ENCODE data around the gene TRIM24. TPM values are rescaled to one million over a fixed set of nuclear protein-coding genes. Genes with fewer than 3 reads are reported as not detected.
"Not testable (repeated sequence)": the region's sequence is repeated elsewhere in the genome, so short reads cannot be mapped to it uniquely, and the experiment has no call there.

The TRIM24 gene
- 10 to 100 TPM; 59.5 to 66.1 (median 64.4) TPM for polyA plus RNA-seq (ENCODE audit: insufficient read length in 3 of 3)

DNA sequence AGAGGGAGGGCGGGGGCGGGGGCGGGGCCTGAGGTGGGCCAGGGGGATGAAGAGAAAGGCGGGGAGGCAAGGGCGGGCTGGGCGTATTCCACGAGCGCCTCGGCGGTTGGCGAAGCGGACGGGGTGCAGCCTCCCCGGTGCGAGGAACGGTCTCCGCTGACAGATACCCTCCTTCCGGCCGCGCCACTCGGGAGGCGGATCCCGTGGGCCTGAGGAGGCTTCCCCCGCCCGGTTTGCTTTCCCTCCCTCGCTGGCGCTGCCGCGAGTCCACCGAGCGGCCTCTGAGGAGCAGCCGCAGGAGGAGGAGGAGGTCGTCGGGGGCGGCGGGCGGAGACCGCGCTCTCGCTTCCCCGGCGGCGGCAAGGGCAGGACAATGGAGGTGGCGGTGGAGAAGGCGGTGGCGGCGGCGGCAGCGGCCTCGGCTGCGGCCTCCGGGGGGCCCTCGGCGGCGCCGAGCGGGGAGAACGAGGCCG, at the start of gene TRIM24:
TRIM24 (plus strand) TSS at position 84 of the 473 bp plus-strand sequence; CDS start at position 374, 290 bp downstream.
- DNase-seq (ENCODE audit: low read depth in 3 of 3, low spot score in 2 of 3) = peak in 1 of 3 donors; percentile 80

DNA sequence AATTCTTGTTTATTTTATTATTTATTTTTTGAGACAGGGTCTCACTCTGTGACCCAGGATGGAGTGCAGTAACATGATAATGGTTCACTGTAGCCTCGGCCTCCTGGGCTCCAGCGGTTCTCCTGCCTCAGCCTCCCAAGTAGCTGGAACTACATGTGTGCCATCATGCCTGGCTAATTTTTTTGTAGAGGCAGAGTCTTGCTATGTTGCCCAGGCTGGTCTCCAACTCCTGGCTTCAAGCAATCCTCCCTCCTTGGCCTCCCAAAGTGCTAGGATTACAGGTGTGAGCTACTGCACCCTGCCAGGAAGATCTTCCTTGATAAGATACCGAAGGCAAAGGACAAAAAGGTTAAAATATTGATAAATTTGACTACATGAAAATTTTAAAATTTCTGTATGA, 48.0 kb upstream of the TRIM24 start:
- not testable (repeated sequence) for DNase-seq (ENCODE audit: low read depth in 3 of 3, low spot score in 2 of 3)

DNA sequence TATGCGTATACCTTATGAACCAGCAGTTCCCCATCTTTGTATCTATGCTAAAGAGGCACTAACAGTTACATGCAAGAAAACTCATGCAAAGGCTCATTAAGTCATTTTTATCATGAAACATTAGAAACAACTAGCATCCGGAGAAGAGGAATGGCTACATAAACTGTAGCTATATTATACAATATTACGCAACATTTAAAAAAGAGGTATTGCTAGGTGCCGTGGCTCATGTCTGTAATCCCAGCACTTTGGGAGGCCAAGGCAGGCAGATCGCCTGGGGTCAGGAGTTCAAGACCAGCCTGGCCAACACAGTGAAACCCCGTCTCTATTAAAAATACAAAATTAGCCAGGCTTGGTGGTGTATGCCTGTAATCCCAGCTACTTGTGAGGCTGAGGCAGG, 47.1 kb upstream of the TRIM24 start:
- not testable (repeated sequence) for DNase-seq (ENCODE audit: low read depth in 3 of 3, low spot score in 2 of 3)

DNA sequence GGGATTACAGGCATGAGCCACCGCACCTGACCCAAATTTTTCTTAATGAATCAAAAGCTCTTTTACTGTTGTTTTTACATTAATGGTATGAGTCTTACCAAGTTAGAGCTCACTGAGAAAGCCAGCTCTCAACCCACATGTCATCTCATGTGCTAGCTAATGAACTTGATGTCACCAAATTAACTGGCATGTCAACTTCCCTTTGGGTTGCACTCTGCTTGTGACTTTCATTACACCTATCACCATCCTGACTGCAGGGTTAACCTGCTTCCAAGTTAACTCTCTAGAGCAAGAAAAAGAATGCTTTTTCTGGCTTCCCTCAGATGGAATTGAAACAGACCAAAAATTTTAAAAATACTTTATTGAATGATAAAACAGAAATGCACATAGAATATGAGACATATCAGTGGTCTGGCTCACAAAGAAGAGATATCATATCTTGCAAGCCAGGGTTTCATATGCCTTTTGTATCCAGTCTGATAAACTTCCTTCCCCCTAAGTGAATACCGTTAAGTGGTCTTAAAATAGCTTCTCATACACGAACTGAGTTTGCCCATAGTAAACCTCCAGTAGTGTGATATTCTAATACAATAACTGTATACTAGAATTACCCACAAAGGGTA, 42.9 kb upstream of the TRIM24 start:
- DNase-seq (ENCODE audit: low read depth in 3 of 3, low spot score in 2 of 3) = no peak

DNA sequence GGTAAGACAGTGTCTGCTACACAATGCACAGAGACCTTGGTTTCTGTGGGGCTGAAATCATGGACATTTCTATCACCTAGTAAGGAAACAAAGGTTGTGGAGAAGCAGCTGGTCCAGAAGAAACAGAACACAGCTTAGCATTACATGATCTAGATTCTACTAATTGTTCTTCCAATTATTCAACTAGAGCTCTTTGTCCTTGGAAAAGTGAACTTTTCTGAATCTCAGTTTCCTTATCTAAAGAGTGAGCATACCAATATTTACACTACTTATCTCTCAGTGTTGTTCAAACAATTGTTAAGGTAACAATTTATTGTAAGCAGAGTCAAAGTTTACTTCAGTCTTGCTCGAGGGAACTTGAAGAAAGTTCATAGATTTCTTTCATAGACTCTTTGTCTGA, 42.3 kb upstream of the TRIM24 start:
- DNase-seq (ENCODE audit: low read depth in 3 of 3, low spot score in 2 of 3) = no peak

DNA sequence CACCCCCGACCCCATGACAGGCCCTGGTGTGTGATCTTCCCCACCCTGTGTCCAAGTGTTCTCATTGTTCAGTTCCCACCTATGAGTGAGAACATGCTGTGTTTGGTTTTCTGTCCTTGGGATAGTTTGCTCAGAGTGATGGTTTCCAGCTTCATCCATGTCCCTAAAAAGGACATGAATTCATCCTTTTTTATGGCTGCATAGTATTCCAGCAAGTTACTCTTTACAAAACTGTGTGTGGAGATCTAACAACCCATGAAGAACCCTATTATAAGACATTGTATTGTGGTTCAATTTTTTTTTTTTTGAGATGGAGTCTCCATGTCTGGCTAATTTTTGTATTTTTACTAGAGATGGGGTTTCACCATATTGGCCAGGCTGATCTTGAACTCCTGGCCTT, 41.7 kb upstream of the TRIM24 start:
- DNase-seq (ENCODE audit: low read depth in 3 of 3, low spot score in 2 of 3) = not testable (repeated sequence)

DNA sequence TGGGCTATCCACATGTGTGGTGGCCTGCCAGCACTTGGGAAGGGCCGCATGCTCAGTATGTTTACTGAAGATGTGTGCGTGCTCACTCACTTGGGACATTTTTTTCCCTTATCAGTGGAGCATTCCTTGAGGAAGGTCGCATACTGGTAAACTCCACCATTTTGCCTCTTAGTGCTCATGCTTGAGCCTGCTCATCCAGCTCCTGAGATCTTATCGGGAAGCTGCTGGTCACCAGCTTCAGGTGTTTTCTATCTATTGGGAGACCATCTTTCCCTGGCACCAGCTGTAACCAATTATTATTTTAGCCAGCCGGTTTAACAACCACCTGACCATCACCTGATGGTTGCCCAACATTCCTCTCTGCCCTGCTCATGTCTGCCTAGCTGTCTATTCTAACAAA, 35.0 kb upstream of the TRIM24 start:
- no peak for DNase-seq (ENCODE audit: low read depth in 3 of 3, low spot score in 2 of 3)

DNA sequence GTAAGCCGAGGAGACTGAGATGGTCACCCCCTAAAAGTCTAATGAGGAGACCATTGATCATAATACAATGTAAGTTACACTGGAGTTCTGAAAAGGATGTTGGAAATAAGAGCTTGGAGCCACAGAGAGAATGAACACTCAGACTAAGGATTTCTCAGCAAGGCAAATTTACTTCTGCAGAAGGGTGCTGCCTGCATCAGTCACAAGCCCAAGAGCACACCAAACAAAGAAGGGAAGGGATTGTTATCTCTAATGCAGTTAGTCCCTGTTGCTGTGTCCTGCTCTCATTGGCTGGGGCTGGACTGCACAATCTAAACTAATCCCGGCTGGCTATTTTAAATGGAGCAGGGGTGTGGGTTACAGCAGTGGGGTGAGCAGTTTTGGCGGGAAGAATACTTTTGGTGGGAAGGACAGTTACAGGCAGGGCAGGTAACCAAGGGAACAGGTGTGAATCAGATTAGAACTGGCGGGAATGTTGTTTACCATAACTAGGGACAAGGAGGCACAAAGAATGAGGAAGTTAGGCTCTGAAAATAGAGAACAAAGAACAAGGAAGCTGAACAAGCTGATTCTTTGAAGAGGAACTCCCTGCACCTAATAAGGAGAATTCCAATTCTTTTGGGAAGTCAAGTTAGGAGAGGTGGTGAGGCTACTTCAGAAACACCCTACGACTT, 30.3 kb upstream of the TRIM24 start:
- no peak for DNase-seq (ENCODE audit: low read depth in 3 of 3, low spot score in 2 of 3)

DNA sequence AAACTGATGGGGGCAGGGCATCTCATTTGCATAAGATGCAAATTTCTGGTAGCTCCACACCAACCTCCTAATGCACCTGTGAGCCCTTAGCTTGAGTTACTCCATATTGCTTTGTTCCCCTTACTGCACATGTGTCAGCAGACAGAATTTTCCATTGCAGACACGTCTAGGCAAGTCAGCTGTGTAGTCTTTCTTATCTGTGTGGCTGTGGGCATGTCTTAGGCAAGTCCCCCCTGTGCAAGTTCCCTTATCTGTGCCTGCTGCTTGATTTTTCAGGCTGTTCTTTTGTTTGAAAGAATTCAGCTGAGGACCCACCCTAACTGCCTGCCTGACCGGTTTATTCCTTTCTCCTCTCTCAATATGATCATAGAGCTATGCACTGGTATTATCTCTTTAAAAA, 28.5 kb upstream of the TRIM24 start:
- no peak for DNase-seq (ENCODE audit: low read depth in 3 of 3, low spot score in 2 of 3)

DNA sequence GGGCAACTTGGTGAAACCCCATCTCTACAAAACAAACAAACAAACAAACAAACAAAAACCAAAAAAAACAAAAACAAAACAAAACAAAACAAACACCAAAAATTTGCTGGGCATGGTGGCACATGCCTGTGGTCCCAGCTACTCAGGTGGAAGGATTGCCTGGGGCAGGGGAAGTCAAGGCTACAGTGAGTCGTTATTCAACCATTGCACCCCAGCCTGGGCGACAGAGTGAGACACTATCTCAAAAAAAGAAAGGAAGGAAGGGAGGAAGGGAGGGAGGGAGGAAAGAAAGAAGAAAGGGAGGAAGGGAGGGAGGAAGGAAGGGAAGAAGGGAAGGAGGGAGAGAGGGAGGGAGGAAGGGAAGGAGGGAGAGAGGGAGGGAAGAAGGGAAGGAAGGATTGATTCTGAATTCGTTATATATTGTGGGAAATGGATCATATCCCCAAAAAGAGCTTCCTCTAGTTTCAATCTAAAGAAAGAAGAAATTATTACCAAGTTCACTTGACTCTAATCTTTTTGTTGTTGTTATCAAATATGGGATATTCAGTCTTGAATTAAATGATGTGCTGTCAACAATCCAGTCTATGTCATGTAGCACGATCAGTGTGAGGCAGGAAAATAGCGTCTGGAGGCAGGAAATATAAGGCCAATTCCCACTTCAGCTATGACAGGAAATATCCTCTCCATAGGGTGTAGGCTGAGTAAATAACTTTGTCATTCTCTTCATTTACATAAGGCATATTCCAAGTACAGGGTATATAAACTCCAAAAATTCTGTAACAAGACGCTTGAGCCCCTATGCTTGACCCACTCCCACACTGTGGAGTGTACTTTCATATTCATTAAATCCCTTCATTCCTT, 26.2 kb upstream of the TRIM24 start:
- DNase-seq (ENCODE audit: low read depth in 3 of 3, low spot score in 2 of 3) = no peak

DNA sequence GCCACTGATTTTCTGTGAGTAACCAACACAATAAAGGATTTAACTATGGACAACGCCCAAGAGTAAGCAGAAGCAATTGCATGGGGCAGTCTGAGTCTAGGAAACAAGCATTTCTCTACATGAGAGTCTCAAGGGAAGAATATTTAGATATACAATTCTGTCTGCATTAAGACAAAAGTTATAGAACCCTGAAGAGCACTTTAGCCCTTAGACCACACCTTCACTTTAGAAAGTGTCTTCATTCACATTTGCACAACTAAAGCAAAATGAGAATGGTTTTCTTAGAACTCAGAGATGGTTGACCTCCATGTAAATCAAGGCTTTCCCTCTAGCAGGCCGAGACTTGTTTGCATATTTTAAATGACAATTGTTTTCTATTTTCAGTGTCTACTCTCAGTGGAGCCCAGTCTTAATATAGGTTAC, 25.5 kb upstream of the TRIM24 start:
- no peak for DNase-seq (ENCODE audit: low read depth in 3 of 3, low spot score in 2 of 3)

DNA sequence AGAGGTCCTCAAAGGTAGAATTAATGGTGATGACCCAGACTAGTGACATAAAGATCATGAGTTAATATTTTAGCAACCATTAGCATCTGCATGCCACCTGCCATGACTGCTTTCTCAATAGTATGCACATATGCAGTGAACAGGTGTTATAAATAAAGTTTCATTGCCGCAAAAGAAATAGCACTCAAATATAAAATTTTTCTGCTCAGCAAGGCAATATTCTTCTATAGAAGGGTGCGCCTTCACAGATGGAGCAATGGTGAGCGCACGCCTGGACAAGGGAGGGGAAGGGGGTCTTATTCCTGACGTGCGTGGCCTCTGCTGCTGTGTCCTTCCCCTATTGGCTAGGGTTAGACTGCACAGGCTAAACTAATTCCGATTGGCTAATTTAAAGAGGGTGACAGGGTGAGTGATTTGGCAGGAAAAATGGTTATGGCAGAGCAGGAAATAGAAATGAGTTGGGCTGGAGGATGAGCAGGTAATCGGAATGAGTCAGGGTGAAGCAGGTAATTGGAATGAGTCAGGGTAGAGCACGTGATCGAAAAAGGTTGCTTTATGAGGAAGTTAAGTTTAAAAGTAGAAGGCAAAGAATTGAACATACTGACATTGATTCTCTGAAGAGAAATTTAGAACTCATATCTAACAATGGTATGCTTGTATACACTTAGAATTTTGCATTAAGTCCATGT, 24.7 kb upstream of the TRIM24 start:
- DNase-seq (ENCODE audit: low read depth in 3 of 3, low spot score in 2 of 3) = no peak

DNA sequence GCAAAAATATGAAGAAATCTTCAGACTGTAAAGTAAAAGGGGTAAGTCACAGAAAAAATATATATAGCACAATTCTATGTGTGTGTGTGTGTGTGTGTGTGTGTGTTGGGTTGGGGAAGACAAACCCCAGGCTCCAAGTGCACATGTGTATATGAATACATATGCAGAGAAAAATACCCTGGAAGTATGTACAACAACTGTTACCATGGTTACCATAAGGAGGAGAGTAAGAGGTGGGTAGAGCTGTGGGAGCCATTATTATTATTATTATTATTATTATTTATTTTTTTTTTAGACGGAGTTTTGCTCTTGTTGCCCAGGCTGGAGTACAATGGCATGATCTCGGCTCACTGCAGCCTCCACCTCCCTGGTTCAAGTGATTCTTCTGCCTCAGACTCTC, 23.7 kb upstream of the TRIM24 start:
- no peak for DNase-seq (ENCODE audit: low read depth in 3 of 3, low spot score in 2 of 3)

DNA sequence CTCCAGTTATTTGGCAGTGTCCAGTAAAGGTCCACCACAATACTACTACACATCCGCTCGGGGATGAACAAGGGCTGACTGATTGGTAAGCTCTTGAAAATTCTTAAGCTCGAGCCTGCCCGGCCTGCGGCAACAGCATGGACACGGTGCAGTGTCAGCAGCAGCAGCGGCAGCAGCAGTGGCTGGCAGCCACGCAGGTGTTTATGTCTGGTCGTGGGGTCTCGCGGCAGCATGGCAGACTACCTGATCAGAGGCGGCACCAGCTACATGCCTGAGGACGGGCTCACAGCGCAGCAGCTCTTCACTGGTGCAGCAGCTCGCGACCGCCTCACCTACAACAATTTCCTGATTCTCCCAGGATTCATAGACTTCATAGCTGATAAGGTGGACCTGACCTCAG, 19.6 kb upstream of the TRIM24 start:
- DNase-seq (ENCODE audit: low read depth in 3 of 3, low spot score in 2 of 3) = no peak

DNA sequence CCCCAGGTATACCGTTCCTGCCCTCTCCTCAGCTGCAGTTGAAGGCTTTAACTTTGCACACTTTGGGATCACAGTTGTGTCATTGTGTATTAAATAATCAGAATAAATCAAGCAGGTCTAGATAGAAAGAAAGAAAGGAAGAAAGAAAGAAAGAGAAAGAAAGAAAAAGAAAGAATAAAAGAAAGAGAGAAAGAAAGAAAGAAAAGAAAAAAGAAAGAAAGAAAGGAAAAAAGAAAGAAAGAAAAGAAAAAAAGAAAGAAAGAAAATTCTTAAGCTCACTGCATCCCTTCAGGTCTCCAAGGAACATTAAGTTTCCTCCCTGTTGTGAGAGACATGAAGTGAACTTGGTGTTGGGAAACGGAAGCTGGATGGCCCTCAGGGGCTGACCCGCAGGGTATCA, 17.2 kb upstream of the TRIM24 start:
- DNase-seq (ENCODE audit: low read depth in 3 of 3, low spot score in 2 of 3) = no peak

DNA sequence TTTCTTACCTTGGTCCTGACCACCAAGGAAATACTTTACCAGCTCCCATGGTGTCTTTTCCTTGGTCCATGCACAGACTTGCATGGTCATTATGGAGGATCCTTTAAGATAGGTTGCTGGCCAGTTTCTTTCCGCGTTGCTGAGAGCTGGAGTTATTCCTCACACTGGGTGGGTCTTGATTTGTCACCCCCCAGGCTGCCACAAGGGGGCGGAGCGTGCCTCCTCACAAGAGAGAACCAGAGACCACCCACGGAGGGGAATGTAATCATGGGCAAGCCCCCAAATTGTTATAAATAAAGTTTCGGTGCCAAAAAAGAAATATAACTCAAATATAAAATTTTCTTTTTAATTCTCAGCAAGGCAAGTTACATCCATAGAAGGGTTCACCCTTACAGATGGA, 10.5 kb upstream of the TRIM24 start:
- DNase-seq (ENCODE audit: low read depth in 3 of 3, low spot score in 2 of 3) = no peak

DNA sequence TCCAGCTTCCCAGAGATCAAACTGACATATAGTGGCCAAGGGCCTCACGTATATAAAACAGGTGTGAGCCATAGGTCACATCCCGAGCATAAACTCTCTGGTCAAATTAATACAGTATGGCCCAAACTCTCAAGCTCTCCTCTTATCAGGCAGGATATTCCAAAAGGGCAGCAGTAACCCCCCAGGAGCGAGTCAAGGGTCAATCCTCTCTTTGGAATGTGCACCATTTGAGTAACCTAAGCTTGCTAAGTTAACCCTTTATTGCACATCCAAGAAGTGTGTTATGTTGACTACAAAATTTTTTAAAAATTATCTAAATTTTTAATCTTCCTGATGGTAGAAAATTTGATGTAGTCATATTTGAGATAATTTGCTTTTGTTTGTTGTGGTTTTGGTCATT, 4.5 kb upstream of the TRIM24 start:
- no peak for DNase-seq (ENCODE audit: low read depth in 3 of 3, low spot score in 2 of 3)

DNA sequence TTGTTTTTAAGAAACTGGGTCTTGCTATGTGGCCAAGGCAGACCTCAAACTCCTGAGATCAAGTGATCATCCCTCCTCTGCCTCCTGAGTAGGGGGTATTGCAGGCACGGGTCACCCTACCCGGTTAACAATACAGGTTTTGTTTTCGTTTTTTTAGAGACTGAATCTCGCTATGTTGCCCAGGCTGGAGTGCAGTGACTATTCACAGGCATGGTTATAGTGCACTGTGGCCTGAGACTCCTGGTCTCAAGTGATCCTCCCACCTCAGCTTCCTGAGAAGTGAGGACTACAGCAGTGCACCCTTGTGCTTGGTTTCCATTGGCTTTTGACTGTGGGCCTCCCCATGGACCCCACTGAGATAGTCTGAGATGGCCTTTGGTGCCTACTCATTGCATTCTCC, 3.8 kb upstream of the TRIM24 start:
- DNase-seq (ENCODE audit: low read depth in 3 of 3, low spot score in 2 of 3) = no peak

DNA sequence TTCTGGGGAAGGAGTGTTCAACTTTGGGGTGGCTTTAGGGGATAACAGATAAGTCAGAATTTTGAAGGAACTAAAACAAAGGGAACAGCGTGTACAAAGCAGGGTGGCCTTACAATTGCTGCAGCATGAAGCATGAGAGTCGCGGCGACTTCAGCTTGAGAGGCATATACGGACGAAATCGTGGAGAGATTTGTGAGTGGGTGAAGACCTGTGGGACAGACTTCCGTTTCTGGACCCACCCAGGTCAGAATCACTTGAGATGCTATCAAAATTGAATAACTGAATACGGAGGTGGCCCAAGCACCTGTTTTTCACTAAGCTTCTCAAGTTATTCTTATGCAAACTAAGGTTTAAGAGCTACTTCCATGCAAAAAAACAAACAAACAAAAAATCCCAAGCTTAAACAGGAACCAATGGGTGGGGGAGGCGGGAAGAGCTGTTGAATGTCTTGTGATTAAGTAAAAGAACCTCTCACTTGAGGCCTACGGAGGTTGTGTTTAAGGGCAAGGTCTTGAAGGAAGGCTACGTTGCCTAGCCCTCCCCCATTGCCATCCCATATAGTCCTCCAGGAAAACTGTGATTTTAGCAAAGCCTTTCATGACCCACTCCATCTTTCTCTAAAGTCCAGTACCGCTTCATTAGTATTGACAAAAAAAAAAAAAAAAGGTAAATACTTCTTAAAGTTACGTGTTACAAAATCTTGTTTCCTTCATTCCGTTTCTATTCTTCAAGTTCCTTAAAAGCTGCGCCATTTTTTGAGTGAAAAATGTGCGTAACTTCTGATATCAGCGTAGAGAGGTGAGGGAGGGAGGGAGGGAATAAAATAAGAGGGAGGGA, 1.3 kb upstream of the TRIM24 start:
- no peak for DNase-seq (ENCODE audit: low read depth in 3 of 3, low spot score in 2 of 3)

All from right renal cortex interstitium (tissue), 3 donors.